HG03039 (cell line): ENCODE results near the gene CDH1.
A peak's percentile ranks its signal among the peaks of the same experiment; 100 is the strongest.

Experiments used
- ATAC-seq: cut with Tn5 transposase; IDR thresholded peaks from one replicate; pipeline ENCODE4 v1.9.1; 2021; ENCODE audit warnings: mild to moderate bottlenecking, moderate library complexity; ENCODE audit not compliant: unreplicated experiment

Gene CDH1

GRCh38 chr16:68731637-68732036 lies 5.5 kb upstream of the CDH1 start:
- no peak for ATAC-seq

DNA sequence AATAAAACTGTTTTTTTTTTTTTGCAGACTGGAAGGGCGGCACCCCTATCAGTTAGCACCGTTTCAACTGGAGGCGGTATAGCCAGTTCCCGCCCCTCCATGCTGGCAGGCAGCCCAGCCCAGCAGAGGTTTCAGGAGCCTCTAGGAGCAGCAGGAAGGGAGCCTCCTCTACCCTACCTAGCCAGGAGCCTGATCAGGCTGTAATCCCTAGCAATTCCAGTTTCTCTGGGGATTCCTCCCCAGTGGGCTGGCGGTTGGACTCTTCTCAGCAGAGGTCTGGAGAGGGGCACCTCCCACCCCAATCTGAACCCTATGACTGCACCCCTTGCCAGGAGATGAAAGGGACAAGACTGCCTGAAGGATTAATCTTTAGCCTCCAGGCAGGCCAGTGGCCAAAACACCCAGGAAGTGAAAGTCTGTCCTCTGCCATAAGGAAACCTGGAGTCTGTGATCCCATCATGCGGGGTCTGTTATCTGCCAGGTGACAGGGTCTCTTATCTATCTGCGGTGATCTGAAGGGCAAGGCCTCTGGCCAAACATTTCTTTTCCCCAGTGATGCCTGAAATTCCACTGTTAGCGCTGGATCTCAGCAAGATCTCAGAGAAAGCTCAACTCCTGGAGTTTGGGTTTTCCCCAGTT lies 4.9 kb upstream of the CDH1 start:
- no peak for ATAC-seq

DNA sequence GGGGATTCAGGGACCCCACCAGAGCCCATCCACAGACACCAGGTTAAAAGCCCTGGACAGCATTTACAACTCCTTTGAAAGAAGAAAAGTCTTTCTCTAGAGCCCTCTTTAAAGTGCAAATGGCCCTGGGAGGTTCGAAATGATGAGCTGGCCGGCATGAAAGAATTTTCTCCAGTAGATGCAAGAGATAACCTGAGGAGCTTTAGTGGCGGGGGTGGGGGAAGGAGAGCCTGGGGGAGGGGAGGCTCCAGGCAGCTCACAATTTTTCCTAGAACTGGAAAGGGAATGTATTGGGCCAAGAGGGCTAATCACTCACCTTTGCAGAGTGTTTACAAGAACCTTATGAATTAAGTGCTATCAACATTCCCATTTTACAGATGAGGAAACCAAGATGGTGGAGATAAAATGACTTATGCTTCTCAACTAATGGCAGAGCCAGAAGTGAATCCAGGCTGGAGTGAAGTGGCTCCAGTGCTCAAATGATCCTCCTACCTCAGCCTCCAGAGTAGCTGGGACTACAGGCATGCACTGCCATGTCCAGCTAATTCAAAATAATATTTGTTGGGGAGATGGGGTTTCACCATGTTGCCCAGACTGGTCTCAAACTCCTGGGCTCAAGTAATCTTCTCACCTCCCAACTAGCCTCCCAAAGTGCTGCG lies 4.2 kb upstream of the CDH1 start:
- ATAC-seq: no peak

DNA sequence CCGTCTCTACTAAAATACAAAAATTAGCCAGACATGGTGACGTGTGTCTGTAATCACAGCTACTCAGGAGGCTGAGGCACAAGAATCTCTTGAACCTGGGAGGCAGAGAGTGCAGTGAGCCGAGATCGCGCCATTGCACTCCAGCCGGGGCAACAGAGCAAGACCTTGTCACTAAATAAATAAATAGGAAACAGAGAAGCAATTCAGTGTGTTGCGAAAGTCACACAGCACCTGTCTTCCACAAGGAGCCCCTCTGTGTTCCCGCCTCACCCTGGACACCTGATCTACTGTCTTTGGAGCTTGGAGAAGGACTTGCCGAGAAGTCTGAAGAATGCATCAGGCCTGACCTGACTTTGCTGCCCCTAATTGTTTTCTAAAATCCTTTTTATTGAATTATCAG lies 3.5 kb upstream of the CDH1 start:
- ATAC-seq: no peak

- ATAC-seq: no peak
Observed at GRCh38 chr16:68734782-68735181, 2.3 kb upstream of the CDH1 start.

DNA sequence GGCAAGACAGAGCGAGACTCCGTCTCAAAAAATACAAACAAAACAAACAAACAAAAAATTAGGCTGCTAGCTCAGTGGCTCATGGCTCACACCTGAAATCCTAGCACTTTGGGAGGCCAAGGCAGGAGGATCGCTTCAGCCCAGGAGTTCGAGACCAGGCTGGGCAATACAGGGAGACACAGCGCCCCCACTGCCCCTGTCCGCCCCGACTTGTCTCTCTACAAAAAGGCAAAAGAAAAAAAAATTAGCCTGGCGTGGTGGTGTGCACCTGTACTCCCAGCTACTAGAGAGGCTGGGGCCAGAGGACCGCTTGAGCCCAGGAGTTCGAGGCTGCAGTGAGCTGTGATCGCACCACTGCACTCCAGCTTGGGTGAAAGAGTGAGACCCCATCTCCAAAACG lies 531 bp upstream of the CDH1 start:
- no peak for ATAC-seq

- no peak for ATAC-seq
Observed at GRCh38 chr16:68737730-68738629, 888 bp downstream of the CDH1 start.

- ATAC-seq: no peak
Observed at GRCh38 chr16:68739964-68740627, 3.0 kb downstream of the CDH1 start.

GRCh38 chr16:68740628-68741346 lies 3.7 kb downstream of the CDH1 start:
- ATAC-seq: no peak

DNA sequence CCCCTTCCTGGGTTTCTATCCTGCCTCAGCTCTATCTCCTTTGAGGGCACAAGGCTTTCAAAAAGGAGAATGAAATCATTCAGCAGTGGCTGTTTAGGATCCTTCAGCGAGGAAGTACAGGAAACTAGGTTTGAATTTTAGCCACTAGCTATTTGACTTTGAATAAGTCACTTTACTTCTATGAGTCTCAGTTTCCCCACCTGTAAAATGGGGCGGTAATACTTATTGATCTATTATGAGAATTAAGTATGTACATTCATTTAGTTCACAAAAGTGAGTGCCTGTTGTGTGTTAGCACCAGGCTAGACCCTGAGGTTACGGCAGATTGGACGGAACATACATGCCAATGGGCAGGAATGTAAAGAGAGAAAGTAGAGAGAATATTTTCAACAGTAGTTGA lies 6.6 kb downstream of the CDH1 start:
- ATAC-seq: no peak

DNA sequence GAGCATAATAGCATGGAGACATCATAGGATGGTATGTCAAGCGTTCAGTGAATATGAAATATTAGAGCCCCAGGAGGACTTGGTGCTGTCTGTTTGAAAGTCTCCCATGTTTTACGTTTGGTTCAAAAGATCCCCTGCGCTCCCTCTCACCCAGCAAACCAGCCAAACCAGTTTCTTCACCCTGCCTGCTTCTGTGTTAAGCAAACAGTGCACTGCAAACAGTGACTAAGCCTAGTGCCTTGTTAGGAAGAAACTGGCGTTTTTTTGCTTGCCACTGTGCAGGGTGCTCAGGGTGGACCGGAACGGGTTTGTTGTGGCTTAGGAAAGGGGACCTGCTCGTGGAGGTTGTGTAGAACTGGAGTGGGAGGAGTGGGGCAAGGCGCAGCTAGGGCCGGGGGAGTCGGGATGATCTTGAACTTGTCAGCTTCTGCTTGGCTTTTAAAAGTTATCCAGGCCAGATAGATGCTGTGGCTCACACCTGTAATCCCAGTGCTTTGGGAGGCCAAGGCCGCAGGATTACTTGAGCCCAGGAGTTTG lies 7.7 kb downstream of the CDH1 start:
- ATAC-seq: no peak

- no peak for ATAC-seq
Observed at GRCh38 chr16:68746951-68747350, 9.9 kb downstream of the CDH1 start.

GRCh38 chr16:68749432-68749831 lies 12.3 kb downstream of the CDH1 start:
- no peak for ATAC-seq

DNA sequence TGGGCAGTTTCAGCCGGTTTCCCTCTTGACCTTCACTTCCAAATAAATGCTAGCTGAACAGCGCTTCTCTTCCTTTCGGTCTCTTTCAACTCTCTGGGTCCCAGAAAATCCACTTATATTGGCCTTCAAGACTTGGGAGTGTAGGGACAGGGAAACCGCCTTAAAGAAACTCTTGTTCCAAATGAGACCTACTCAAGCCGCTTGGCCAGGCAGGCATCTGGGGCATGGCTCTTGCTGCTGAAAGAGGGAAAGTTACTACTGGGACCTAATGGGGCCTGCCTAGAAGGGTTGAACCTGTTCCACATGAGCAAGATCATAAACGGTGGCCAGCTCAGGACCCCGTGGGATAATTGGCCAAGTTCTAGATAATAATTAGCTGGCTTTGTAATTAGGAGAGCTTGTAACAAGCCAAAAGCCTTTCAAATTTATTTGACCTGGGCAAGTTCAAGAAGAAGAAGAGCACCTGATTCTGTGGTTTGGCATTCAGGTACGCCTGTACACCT lies 13.2 kb downstream of the CDH1 start:
- ATAC-seq: no peak

- ATAC-seq: no peak
Observed at GRCh38 chr16:68751160-68751559, 14.1 kb downstream of the CDH1 start.

DNA sequence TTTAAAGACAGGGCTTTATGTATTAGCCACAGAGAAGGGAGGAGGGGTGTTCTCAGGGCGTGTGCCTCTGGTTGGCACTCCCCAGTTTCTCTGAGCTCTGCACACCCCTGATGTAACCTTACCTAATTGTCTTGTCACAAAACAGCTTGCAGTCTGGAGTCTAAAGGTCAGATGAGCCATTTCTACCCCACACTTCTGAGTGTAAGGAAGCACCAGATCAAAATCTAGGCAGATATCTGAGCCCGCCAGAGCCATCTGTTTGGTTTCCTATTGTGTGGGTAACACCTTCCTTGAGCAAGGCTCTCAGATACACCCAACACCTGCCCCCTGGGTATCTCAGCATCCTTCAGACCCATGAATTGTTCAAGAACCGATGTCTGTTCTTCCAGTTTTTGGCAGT lies 15.5 kb downstream of the CDH1 start:
- no peak for ATAC-seq

DNA sequence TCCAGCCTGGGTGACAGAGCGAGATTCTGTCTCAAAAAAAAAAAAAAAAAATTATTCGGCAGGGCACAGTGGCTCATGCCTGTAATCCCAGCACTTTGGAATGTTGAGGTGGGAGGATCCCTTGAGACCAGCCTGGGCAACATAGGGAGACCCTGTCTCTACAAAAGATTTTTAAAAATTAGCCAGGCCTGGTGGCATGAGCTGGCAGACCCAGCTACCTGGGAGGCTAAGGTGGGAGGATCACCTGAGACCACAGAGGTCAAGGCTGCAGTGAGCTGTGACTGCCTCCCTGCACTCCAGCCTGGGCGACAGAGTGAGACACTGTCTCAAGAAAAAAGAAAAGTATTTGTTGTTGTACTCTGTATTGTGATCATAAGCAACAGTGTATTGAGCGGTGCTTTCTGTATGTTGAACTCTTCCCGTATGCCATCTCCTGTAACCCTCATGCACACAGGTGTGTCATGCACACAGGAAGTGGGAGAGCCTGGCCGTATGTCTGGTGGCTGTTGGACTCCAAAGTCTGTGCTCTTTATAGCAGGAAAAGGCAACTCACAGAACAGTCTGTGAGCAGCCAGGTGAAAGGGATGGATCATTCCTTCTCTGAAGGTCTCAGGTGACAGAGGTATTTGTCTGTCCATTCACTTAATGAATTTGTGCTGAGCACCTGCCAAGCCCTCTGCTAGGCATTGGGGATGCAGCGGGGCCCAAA lies 17.1 kb downstream of the CDH1 start:
- ATAC-seq: no peak

DNA sequence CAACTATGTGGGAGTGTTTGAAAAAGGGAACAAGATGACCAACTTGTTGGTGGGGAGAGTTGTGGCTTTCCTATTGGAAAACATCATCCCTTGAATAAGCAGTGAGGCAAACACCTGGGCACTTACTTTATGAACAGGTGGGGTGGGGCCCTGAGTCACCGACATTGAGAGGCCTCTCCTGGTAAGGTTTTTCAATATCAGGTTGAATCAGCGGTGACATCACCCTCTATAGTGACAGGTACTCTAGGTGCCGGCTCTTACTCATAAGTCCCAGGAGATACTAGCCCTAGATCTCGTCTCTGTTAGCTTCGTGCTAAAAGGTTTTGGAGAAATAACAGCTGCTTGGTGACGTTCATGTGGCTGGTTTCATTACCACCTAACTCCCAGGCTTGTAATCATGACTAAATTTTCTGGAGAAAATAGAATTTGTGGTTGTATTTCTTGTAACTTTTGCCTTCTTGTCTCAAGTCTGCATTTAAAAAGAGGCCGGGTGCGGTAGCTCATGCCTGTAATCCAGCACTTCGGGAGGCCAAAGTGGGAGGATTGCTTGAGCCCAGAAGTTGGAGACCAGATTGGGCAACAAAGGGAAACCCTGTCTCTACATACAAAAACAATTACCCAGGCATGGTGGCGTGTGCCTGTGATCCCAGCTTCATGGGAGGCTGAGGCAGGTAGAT lies 19.3 kb downstream of the CDH1 start:
- peak; percentile 47 for ATAC-seq

- no peak for ATAC-seq
Observed at GRCh38 chr16:68757625-68757935, 20.5 kb downstream of the CDH1 start.
